SU-DHL-6 (cell line): ENCODE results near the gene CENPX.

Experiments
- H2AFZ ChIP-seq: fragments of 200-600 bp; sonication (generic); 2 replicates; pipeline ENCODE4 v1.6.1; 2014; ENCODE audit warnings: low read depth, mild to moderate bottlenecking, moderate library complexity, mixed read lengths, antibody characterized with exemption, low read length; ENCODE audit not compliant: severe bottlenecking
- H3F3A ChIP-seq: fragments of 200-600 bp; shearing (Covaris generic); 2 replicates; pipeline ENCODE4 v1.6.0; 2016; ENCODE audit warnings: antibody characterized with exemption, mild to moderate bottlenecking; ENCODE audit not compliant: insufficient read depth
- H3K27ac ChIP-seq: fragments of 200-600 bp; sonication (generic); 2 replicates; pipeline ENCODE4 v1.5.1; 2016; ENCODE audit warnings: low read depth, mild to moderate bottlenecking, low read length, moderate library complexity, mixed read lengths
- H3K27me3 ChIP-seq: fragments of 200-600 bp; sonication (generic), shearing (Covaris generic); 2 replicates; pipeline ENCODE4 v1.6.0; 2014; ENCODE audit warnings: mild to moderate bottlenecking, low read length
- H3K36me3 ChIP-seq: fragments of 200-600 bp; sonication (generic); 2 replicates; pipeline ENCODE4 v1.6.1; 2014; ENCODE audit warnings: mild to moderate bottlenecking, low read length, mixed read lengths
- H3K4me2 ChIP-seq: fragments of 300-600, 200-600 bp; shearing (Covaris generic), sonication (generic); 2 replicates; pipeline ENCODE4 v1.6.0; 2014; ENCODE audit warnings: low read length, low read depth, mild to moderate bottlenecking; ENCODE audit not compliant: poor library complexity, severe bottlenecking
- H3K4me3 ChIP-seq: fragments of 200-600 bp; sonication (generic); 2 replicates; pipeline ENCODE4 v1.5.1; 2014; ENCODE audit warnings: antibody characterized with exemption, low read length, mild to moderate bottlenecking, mixed read lengths; ENCODE audit not compliant: insufficient read depth, poor library complexity, severe bottlenecking
- H3K79me2 ChIP-seq: fragments of 200-600 bp; sonication (generic); 2 replicates; pipeline ENCODE4 v1.6.1; 2014; ENCODE audit warnings: mild to moderate bottlenecking, low read length, moderate library complexity; ENCODE audit not compliant: insufficient read depth
- H3K9ac ChIP-seq: fragments of 200-600 bp; sonication (generic); 2 replicates; pipeline ENCODE4 v1.7.0; 2014; ENCODE audit warnings: mild to moderate bottlenecking, low read length
- H3K9me2 ChIP-seq: fragments of 200-600 bp; sonication (generic); replicated peaks from 2 replicates; pipeline ENCODE4 v1.6.1; 2014; ENCODE audit warnings: low read length; ENCODE audit not compliant: insufficient read depth
- H3K9me3 ChIP-seq: fragments of 200-600 bp; sonication (generic); 2 replicates; pipeline ENCODE4 v1.6.1; 2014; ENCODE audit warnings: low read length, mixed read lengths; ENCODE audit not compliant: insufficient read depth
- H4K20me1 ChIP-seq: fragments of 200-600 bp; sonication (generic); 2 replicates; pipeline ENCODE4 v1.6.1; 2014; ENCODE audit warnings: low read depth, mild to moderate bottlenecking, antibody characterized with exemption, low read length, moderate library complexity, mixed read lengths
- EZH2phosphoT487 ChIP-seq: fragments of 200-600 bp; sonication (generic), shearing (Covaris generic); conservative IDR thresholded peaks from 2 replicates; pipeline ENCODE4 v1.6.1; 2018; ENCODE audit warnings: mild to moderate bottlenecking, antibody characterized with exemption, low read length, moderate library complexity, mixed read lengths
- TF ChIP-seq, protein P1 (sequence below): fragments of 200-600 bp; sonication (generic); IDR thresholded peaks from one replicate; pipeline ENCODE4 v1.5.1; 2017; ENCODE audit warnings: antibody characterized with exemption, mild to moderate bottlenecking, low read length, moderate library complexity; ENCODE audit not compliant: insufficient read depth, poor library complexity, severe bottlenecking

Gene CENPX

GRCh38 chr17:82007495-82008257 lies 15.0 kb downstream of the CENPX start:
- Histone ChIP-seq H3K4me2 (no peak overlapping the region), H4K20me1 (no peaks in the 10 kb centered on the region), H3F3A (no peaks in the 10 kb centered on the region), H3K27ac (no peak overlapping the region), H3K9me2 (no peaks in the 10 kb centered on the region), H3K9ac (no peak overlapping the region), H3K4me3 (no peak overlapping the region), H3K36me3 (no peaks in the 10 kb centered on the region), H3K27me3 (no peaks in the 10 kb centered on the region), H3K9me3 (no peaks in the 10 kb centered on the region), H3K79me2 (no peaks in the 10 kb centered on the region), H2AFZ (no peak overlapping the region)
- TF ChIP-seq, protein P1, sequence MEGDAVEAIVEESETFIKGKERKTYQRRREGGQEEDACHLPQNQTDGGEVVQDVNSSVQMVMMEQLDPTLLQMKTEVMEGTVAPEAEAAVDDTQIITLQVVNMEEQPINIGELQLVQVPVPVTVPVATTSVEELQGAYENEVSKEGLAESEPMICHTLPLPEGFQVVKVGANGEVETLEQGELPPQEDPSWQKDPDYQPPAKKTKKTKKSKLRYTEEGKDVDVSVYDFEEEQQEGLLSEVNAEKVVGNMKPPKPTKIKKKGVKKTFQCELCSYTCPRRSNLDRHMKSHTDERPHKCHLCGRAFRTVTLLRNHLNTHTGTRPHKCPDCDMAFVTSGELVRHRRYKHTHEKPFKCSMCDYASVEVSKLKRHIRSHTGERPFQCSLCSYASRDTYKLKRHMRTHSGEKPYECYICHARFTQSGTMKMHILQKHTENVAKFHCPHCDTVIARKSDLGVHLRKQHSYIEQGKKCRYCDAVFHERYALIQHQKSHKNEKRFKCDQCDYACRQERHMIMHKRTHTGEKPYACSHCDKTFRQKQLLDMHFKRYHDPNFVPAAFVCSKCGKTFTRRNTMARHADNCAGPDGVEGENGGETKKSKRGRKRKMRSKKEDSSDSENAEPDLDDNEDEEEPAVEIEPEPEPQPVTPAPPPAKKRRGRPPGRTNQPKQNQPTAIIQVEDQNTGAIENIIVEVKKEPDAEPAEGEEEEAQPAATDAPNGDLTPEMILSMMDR, result no peak
- no peak for TF ChIP-seq EZH2phosphoT487

DNA sequence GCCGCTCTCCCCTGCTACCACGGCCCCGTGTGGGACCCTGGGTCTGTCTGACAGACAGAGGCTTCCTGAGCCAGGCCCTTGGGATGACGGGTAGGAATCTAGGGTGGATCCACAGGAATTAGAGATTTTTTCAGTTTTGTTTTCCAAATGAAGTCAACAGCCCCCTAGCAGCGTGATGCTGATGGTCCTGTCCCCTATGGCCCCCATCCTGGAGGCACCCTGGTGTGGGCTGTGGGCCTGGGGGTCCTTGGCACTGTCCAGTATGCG lies 15.5 kb downstream of the CENPX start:
- H2AFZ ChIP-seq, result no peak overlapping the region
- H3K4me3 ChIP-seq, result no peak overlapping the region
- no peak overlapping the region for H3K27ac ChIP-seq
- no peaks in the 10 kb centered on the region for H3K27me3 ChIP-seq
- H3K36me3 ChIP-seq, result no peaks in the 10 kb centered on the region
- no peaks in the 10 kb centered on the region for H4K20me1 ChIP-seq
- no peak overlapping the region for H3K9ac ChIP-seq
- H3K4me2 ChIP-seq, result no peak overlapping the region
- H3F3A ChIP-seq, result no peaks in the 10 kb centered on the region
- TF ChIP-seq EZH2phosphoT487, result no peak
- TF ChIP-seq, protein P1, result no peak
- no peaks in the 10 kb centered on the region for H3K79me2 ChIP-seq
- H3K9me3 ChIP-seq, result no peaks in the 10 kb centered on the region
- no peaks in the 10 kb centered on the region for H3K9me2 ChIP-seq

- Histone ChIP-seq H3K4me2 (no peak overlapping the region), H3K4me3 (no peak overlapping the region), H3K27ac (no peak overlapping the region), H4K20me1 (no peaks in the 10 kb centered on the region), H2AFZ (no peak overlapping the region), H3K36me3 (no peaks in the 10 kb centered on the region), H3K9me2 (no peaks in the 10 kb centered on the region), H3K27me3 (no peaks in the 10 kb centered on the region), H3K9ac (no peak overlapping the region), H3K9me3 (no peaks in the 10 kb centered on the region), H3K79me2 (no peaks in the 10 kb centered on the region), H3F3A (no peaks in the 10 kb centered on the region)
- TF ChIP-seq, protein P1, result no peak
- no peak for TF ChIP-seq EZH2phosphoT487
Measured at GRCh38 chr17:82006468-82007227, 16.0 kb downstream of the CENPX start.
